Endothelial cell (in vitro differentiated cells): ENCODE measurements around the gene CASK. TPM values are rescaled to one million over a fixed set of nuclear protein-coding genes. Genes with fewer than 3 reads are reported as not detected.

Experiments used
- DNase-seq: peaks from one replicate; pipeline ENCODE4 v3.0.0; 2021; ENCODE audit warnings: low spot score
- H3K27ac Mint-ChIP-seq: one replicate; pipeline ENCODE4 v1.8.0; 2021; ENCODE audit warnings: mixed read lengths, inconsistent platforms; ENCODE audit not compliant: unreplicated experiment
- H3K27me3 Mint-ChIP-seq: one replicate; pipeline ENCODE4 v1.8.0; 2021; ENCODE audit warnings: mild to moderate bottlenecking, moderate library complexity, mixed read lengths, inconsistent platforms; ENCODE audit not compliant: unreplicated experiment
- H3K36me3 Mint-ChIP-seq: one replicate; pipeline ENCODE4 v1.8.0; 2021; ENCODE audit warnings: mild to moderate bottlenecking, low read depth, mixed read lengths, inconsistent platforms; ENCODE audit not compliant: unreplicated experiment
- H3K4me1 Mint-ChIP-seq: one replicate; pipeline ENCODE4 v1.8.0; 2021; ENCODE audit warnings: mild to moderate bottlenecking, mixed read lengths, inconsistent platforms; ENCODE audit not compliant: unreplicated experiment
- H3K4me3 Mint-ChIP-seq: one replicate; pipeline ENCODE4 v1.8.0; 2021; ENCODE audit warnings: mild to moderate bottlenecking, mixed read lengths, inconsistent platforms; ENCODE audit not compliant: unreplicated experiment
- H3K9me3 Mint-ChIP-seq: one replicate; pipeline ENCODE4 v1.8.0; 2021; ENCODE audit warnings: mixed read lengths, inconsistent platforms; ENCODE audit not compliant: unreplicated experiment
- total RNA-seq: library from RNA; stranded (reverse); fragmentation: NEBNext Ultra II Directional; extraction: Animal tissue kit (Norgen Biotek cat#: 25700); gene quantifications from one replicate; pipeline ENCODE4 v1.2.1, GENCODE V29; 2021; ENCODE audit not compliant: unreplicated experiment
- TF ChIP-seq, protein P1 (sequence below): fragments of 200-600 bp; sonication (generic); IDR thresholded peaks from one replicate; pipeline ENCODE4 v1.5.0; 2021; ENCODE audit warnings: antibody characterized with exemption; ENCODE audit not compliant: unreplicated experiment

CASK gene
- total RNA-seq, 1 donor from 2014 or later = 62.5 TPM

GRCh38 chrX:41670112-41670511 lies 253.2 kb downstream of the CASK start:
- Mint-ChIP-seq H3K4me1 (peaks cover 4% of the 10 kb centered on the region), H3K27me3 (no peaks in the 10 kb centered on the region)
- no peak for DNase-seq

GRCh38 chrX:41667631-41668030 lies 255.7 kb downstream of the CASK start:
- Mint-ChIP-seq H3K9me3 (no peaks in the 10 kb centered on the region), H3K27me3 (no peaks in the 10 kb centered on the region), H3K4me3 (no peak overlapping the region), H3K4me1 (no peaks in the 10 kb centered on the region), H3K27ac (no peak overlapping the region), H3K36me3 (no peaks in the 10 kb centered on the region)
- TF ChIP-seq, protein P1, sequence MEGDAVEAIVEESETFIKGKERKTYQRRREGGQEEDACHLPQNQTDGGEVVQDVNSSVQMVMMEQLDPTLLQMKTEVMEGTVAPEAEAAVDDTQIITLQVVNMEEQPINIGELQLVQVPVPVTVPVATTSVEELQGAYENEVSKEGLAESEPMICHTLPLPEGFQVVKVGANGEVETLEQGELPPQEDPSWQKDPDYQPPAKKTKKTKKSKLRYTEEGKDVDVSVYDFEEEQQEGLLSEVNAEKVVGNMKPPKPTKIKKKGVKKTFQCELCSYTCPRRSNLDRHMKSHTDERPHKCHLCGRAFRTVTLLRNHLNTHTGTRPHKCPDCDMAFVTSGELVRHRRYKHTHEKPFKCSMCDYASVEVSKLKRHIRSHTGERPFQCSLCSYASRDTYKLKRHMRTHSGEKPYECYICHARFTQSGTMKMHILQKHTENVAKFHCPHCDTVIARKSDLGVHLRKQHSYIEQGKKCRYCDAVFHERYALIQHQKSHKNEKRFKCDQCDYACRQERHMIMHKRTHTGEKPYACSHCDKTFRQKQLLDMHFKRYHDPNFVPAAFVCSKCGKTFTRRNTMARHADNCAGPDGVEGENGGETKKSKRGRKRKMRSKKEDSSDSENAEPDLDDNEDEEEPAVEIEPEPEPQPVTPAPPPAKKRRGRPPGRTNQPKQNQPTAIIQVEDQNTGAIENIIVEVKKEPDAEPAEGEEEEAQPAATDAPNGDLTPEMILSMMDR = no peak
- no peak for DNase-seq

More at GRCh38 chrX:41670112-41670511, 253.2 kb downstream of the CASK start:
- H3K9me3 Mint-ChIP-seq = no peaks in the 10 kb centered on the region
- TF ChIP-seq, protein P1 = no peak
- H3K36me3 Mint-ChIP-seq = no peaks in the 10 kb centered on the region
- H3K4me3 Mint-ChIP-seq = no peak overlapping the region
- H3K27ac Mint-ChIP-seq = no peak overlapping the region

- DNase-seq = no peak
Measured at GRCh38 chrX:41666251-41666650, 257.1 kb downstream of the CASK start.

DNA sequence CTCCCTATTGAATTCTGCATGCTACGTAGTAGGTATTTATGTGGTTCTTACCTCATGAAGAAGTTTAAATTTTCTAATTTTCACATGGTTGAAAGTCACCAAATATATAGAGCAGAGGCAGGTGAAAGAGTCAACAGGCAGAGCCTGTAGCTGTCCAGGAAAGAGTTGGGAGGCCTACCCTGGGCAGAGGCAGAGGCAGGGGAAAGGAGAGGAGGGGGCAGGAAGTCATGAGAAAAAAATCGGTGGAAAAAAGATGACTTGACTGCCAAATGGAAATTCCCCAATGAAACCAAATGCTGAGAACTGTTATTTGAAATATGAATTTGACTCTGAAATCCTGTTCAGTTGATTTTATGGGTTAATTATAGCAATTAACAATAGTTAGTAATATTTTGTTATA lies 257.7 kb downstream of the CASK start:
- no peak for DNase-seq
- Mint-ChIP-seq H3K4me1 (no peaks in the 10 kb centered on the region), H3K9me3 (no peaks in the 10 kb centered on the region), H3K27me3 (no peaks in the 10 kb centered on the region), H3K4me3 (no peak overlapping the region), H3K36me3 (no peaks in the 10 kb centered on the region), H3K27ac (no peak overlapping the region)
- TF ChIP-seq, protein P1 = no peak

More at GRCh38 chrX:41666251-41666650, 257.1 kb downstream of the CASK start:
- Mint-ChIP-seq H3K27ac (no peak overlapping the region), H3K4me1 (no peaks in the 10 kb centered on the region), H3K27me3 (no peaks in the 10 kb centered on the region), H3K4me3 (no peak overlapping the region), H3K36me3 (no peaks in the 10 kb centered on the region), H3K9me3 (no peaks in the 10 kb centered on the region)
- TF ChIP-seq, protein P1 = no peak

DNA sequence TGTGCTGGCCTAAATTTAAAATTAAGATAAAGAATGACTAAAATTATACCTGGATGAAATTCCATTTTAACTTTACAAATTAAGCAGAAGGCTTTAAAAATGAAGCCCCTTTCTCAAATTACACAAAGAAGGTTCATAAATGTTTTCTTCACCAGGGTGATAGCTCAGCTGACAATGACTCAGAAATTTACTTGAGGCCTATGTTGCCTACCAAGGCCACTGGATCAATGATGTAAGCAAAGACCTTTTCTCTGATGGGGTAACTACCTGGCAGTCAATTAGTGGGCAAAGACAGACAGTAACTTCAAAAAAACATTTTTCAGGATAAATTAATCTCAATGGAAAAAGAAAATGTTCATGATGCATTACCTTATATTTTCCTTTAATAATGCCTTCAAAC lies 258.4 kb downstream of the CASK start:
- no peaks in the 10 kb centered on the region for H3K27me3 Mint-ChIP-seq
- H3K4me1 Mint-ChIP-seq = no peaks in the 10 kb centered on the region
- H3K4me3 Mint-ChIP-seq = no peak overlapping the region
- H3K27ac Mint-ChIP-seq = no peak overlapping the region
- DNase-seq = no peak
- no peaks in the 10 kb centered on the region for H3K9me3 Mint-ChIP-seq
- H3K36me3 Mint-ChIP-seq = no peaks in the 10 kb centered on the region
- TF ChIP-seq, protein P1 = no peak
